Measurements from ENCODE around the gene SIGLEC7. TPM values are rescaled to one million over a fixed set of nuclear protein-coding genes. Genes with fewer than 3 reads are reported as not detected.

Gene SIGLEC7
- total RNA-seq, 1 experiment from 2014 or later, result not detected

- peaks cover 9% of the 10 kb centered on the region for H3K4me1 Mint-ChIP-seq (ENCODE audit: low read depth, unreplicated experiment)
- H3K9me3 Mint-ChIP-seq (ENCODE audit: unreplicated experiment), result no peaks in the 10 kb centered on the region
- H3K4me3 ChIP-seq (ENCODE audit: low read depth, low read length), result peak overlapping the region; percentile 53
- peak overlapping the region; percentile 96 for H3K4me3 Mint-ChIP-seq (ENCODE audit: unreplicated experiment)
- H3K36me3 ChIP-seq (ENCODE audit: control insufficient read depth, insufficient read depth, low read length), result no peaks in the 10 kb centered on the region
- intact Hi-C loops (cut with micrococcal nuclease; ENCODE audit: unreplicated experiment), result loop anchor here (1.0 kb wide), 2 partner anchors 61 to 303 kb away; no protein-coding TSS in a partner anchor
- no peaks in the 10 kb centered on the region for H3K27me3 ChIP-seq (replicated peaks; ENCODE audit: control insufficient read depth, insufficient read depth, low read length)
- no peak for DNase-seq
- BruUV-seq (replicated peaks), result no TSS peak
- peak overlapping the region; percentile 98 for H3K27ac Mint-ChIP-seq (ENCODE audit: unreplicated experiment)
- ChIA-PET POLR2A (interaction anchor here (0.5 kb wide), 1 partner anchor 709 kb away, joined by 3 read pairs; no protein-coding TSS in a partner anchor), CTCF (no interaction called here)
- TF ChIP-seq CTCF (IDR thresholded peaks at IDR 0.05; ENCODE audit: insufficient read depth in 1 of 2, low read depth in 1 of 2, low read length in 1 of 2, severe bottlenecking in 1 of 2, unreplicated experiment in 1 of 2), result no peak
- peaks cover 33% of the 10 kb centered on the region for H3K36me3 Mint-ChIP-seq (ENCODE audit: insufficient read depth, unreplicated experiment)
- H3K27me3 Mint-ChIP-seq (ENCODE audit: insufficient read depth, unreplicated experiment), result no peaks in the 10 kb centered on the region
- no peaks in the 10 kb centered on the region for H3K9me3 ChIP-seq
- no peaks in the 10 kb centered on the region for H3K4me1 ChIP-seq
Observed at GRCh38 chr19:51108805-51109146, 33.3 kb upstream of the SIGLEC7 start.

GRCh38 chr19:51110666-51110971 is 31.5 kb upstream of the SIGLEC7 start:
- Histone ChIP-seq H3K36me3 (ENCODE audit: control insufficient read depth, insufficient read depth, low read length) (no peaks in the 10 kb centered on the region), H3K4me1 (no peaks in the 10 kb centered on the region), H3K9me3 (no peaks in the 10 kb centered on the region), H3K4me3 (ENCODE audit: low read depth, low read length) (no peak overlapping the region), H3K27me3 (replicated peaks; ENCODE audit: control insufficient read depth, insufficient read depth, low read length) (no peaks in the 10 kb centered on the region)
- ChIA-PET POLR2A (no interaction called here), CTCF (interaction anchor here (0.6 kb wide), 1 partner anchor 20 kb away, joined by 3 read pairs; no protein-coding TSS in a partner anchor)
- Mint-ChIP-seq H3K4me1 (ENCODE audit: low read depth, unreplicated experiment) (peaks cover 9% of the 10 kb centered on the region), H3K27me3 (ENCODE audit: insufficient read depth, unreplicated experiment) (peaks cover 3% of the 10 kb centered on the region), H3K27ac (ENCODE audit: unreplicated experiment) (no peak overlapping the region), H3K4me3 (ENCODE audit: unreplicated experiment) (no peak overlapping the region), H3K9me3 (ENCODE audit: unreplicated experiment) (no peaks in the 10 kb centered on the region), H3K36me3 (ENCODE audit: insufficient read depth, unreplicated experiment) (peaks cover 20% of the 10 kb centered on the region)
- intact Hi-C loops (cut with micrococcal nuclease; ENCODE audit: unreplicated experiment), result no loop called here
- no peak for TF ChIP-seq CTCF (IDR thresholded peaks at IDR 0.05; ENCODE audit: insufficient read depth in 1 of 2, low read depth in 1 of 2, low read length in 1 of 2, severe bottlenecking in 1 of 2, unreplicated experiment in 1 of 2)
- no peak for DNase-seq
- BruUV-seq (replicated peaks), result no TSS peak

- POLR2A ChIA-PET, result no interaction called here
- Histone ChIP-seq H3K4me1 (no peaks in the 10 kb centered on the region), H3K9me3 (no peaks in the 10 kb centered on the region), H3K4me3 (ENCODE audit: low read depth, low read length) (no peak overlapping the region), H3K27me3 (replicated peaks; ENCODE audit: control insufficient read depth, insufficient read depth, low read length) (no peaks in the 10 kb centered on the region), H3K36me3 (ENCODE audit: control insufficient read depth, insufficient read depth, low read length) (no peaks in the 10 kb centered on the region)
- peaks cover 3% of the 10 kb centered on the region for H3K27me3 Mint-ChIP-seq (ENCODE audit: insufficient read depth, unreplicated experiment)
- no peak overlapping the region for H3K27ac Mint-ChIP-seq (ENCODE audit: unreplicated experiment)
- peaks cover 18% of the 10 kb centered on the region for H3K36me3 Mint-ChIP-seq (ENCODE audit: insufficient read depth, unreplicated experiment)
- CTCF ChIA-PET, result no interaction called here
- peak in 1 of 2 experiments; percentile 36 for DNase-seq
- intact Hi-C loops (cut with micrococcal nuclease; ENCODE audit: unreplicated experiment), result no loop called here
- TF ChIP-seq CTCF (IDR thresholded peaks at IDR 0.05; ENCODE audit: insufficient read depth in 1 of 2, low read depth in 1 of 2, low read length in 1 of 2, severe bottlenecking in 1 of 2, unreplicated experiment in 1 of 2), result peak in 1 of 2 experiments; percentile 17
- H3K4me3 Mint-ChIP-seq (ENCODE audit: unreplicated experiment), result no peak overlapping the region
- no peaks in the 10 kb centered on the region for H3K9me3 Mint-ChIP-seq (ENCODE audit: unreplicated experiment)
- H3K4me1 Mint-ChIP-seq (ENCODE audit: low read depth, unreplicated experiment), result peaks cover 9% of the 10 kb centered on the region
- no TSS peak for BruUV-seq (replicated peaks)
Observed at GRCh38 chr19:51111606-51112005, 30.5 kb upstream of the SIGLEC7 start.
